ENCODE measurements around the gene NRXN3.
"Not testable (repeated sequence)": the region's sequence is repeated elsewhere in the genome, so short reads cannot be mapped to it uniquely, and the experiment has no call there.

NRXN3 gene

GRCh38 chr14:78479127-78479780 is 309.1 kb downstream of the NRXN3 start:
- no peak for DNase-seq (ENCODE audit: low read depth in 1 of 2, low spot score in 1 of 2)

DNA sequence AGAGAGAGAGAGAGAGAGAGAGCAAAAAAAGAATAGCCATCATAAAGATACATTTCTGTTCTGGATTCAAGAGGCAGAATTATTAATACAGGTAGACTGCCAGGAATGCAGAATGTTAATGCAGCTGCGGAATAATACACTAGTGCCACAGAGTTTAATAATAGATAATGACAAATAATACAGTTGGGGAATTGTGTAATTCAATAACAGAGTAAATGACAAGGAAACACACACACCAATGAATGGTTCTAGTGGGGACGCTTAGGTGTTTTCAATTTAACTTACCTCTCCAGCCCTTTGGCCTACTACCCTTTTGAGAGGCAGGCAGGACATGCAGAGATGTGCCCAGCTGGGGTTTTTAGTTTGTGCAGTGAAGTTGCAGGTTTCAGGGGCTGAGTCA is 313.9 kb downstream of the NRXN3 start:
- DNase-seq (ENCODE audit: low read depth in 1 of 2, low spot score in 1 of 2) = no peak

GRCh38 chr14:78486081-78486480 is 315.9 kb downstream of the NRXN3 start:
- no peak for DNase-seq (ENCODE audit: low read depth in 1 of 2, low spot score in 1 of 2)

GRCh38 chr14:78486621-78487020 is 316.4 kb downstream of the NRXN3 start:
- DNase-seq (ENCODE audit: low read depth in 1 of 2, low spot score in 1 of 2) = no peak

DNA sequence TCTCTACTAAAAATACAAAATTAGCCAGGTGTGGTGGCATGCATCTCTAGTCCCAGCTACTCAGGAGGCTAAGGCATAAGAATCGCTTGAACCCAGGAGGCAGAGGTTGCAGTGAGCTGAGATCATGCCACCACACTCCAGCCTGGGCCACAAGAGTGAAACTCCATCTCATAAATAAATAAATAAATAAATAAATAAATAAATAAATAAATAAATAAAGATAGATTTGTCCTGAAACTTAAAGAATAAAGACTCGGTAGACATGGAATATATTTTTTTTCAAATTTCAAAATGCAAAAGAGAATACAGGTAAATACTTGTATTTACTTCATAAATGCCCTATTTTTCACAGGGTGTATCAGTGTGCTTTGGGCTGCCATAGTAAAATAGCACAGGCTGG is 317.4 kb downstream of the NRXN3 start:
- DNase-seq (ENCODE audit: low read depth in 1 of 2, low spot score in 1 of 2) = not testable (repeated sequence)

GRCh38 chr14:78488938-78489337 is 318.8 kb downstream of the NRXN3 start:
- DNase-seq (ENCODE audit: low read depth in 1 of 2, low spot score in 1 of 2) = no peak

GRCh38 chr14:78491048-78491447 is 320.9 kb downstream of the NRXN3 start:
- no peak for DNase-seq (ENCODE audit: low read depth in 1 of 2, low spot score in 1 of 2)

DNA sequence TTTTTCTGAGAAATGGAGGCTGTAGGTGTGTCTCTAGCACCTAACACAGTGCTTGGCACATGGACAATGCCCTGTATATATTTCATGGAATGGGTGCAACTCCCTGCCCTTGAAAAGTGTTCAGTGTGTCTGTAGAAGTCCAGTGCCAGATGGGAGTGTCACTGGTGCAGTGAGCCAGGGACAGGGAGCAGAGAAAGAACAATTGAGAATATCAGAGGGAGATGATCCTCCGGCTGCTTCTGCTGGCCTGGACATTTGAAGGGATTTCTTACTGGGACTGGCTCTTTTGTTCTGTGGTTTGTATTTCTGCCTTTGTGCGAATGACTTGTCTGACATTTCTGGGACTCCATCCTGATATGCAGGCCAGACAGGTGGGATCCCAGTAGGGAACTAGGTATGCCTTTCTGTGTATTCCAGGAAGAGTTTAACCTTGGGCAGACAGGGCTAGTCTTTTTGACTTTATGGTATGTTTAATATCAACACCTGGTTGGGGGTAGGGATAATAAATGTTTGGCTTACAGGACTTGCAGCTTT is 328.0 kb downstream of the NRXN3 start:
- DNase-seq (ENCODE audit: low read depth in 1 of 2, low spot score in 1 of 2) = no peak

GRCh38 chr14:78501909-78502308 is 331.7 kb downstream of the NRXN3 start:
- no peak for DNase-seq (ENCODE audit: low read depth in 1 of 2, low spot score in 1 of 2)

DNA sequence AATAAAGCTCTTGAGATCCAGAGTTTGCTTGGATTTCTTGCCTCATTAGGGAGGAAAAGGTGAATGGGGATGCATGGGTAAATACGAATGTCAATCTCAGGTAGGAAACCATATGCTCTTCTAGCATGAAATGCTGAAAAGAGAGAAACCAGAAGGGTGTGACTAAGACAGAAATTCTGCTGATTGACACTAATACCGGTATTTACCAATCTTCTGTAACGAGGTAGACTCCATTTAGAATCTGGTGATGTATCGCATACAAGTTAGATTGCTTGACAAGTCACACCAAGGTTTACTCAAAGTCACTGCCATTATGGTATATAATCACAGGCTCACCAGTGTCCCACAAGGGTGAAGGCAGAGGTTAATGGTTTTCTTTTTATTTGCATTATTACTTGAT is 337.9 kb downstream of the NRXN3 start:
- DNase-seq (ENCODE audit: low read depth in 1 of 2, low spot score in 1 of 2) = no peak

DNA sequence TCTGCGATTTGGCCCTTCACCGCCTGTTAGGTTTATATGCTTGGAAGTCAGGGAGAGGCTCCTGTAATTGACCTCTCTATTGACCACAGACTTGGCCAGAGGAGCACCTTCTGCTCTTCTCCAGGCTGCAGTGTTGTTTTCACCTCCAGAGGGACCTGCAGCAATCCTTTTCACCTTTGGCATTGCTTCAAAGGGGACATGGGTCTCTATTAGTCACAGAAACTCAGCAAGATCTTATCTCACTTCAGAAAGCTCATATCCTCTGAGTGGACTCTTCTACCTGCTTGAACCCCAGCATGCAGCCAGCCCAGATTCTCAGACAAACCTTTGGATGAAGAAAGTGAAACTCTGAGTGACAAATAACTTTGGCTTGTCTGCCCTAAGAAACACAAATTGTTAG is 339.3 kb downstream of the NRXN3 start:
- no peak for DNase-seq (ENCODE audit: low read depth in 1 of 2, low spot score in 1 of 2)

- DNase-seq (ENCODE audit: low read depth in 1 of 2, low spot score in 1 of 2) = no peak
These were observed 341.8 kb downstream of the NRXN3 start for GRCh38 chr14:78512021-78512420.

DNA sequence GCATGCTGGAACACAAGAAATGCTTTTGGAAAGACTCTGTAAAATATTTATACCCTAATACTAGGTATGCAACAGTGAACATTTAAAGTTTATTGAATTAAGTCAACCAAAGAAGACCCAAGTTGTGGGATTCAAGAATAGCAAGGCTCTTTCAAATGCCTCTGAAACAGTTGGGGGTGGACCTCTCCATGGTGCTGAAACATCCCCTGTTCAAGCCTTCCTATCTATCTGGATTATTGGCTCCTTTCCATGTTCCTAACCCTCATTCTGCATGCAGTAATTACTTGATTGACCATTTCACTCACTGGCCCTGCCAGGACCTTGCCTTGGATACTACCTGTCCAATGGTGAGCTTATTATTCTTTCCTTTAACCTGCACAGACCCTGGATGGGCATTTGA is 349.7 kb downstream of the NRXN3 start:
- DNase-seq (ENCODE audit: low read depth in 1 of 2, low spot score in 1 of 2) = no peak

DNA sequence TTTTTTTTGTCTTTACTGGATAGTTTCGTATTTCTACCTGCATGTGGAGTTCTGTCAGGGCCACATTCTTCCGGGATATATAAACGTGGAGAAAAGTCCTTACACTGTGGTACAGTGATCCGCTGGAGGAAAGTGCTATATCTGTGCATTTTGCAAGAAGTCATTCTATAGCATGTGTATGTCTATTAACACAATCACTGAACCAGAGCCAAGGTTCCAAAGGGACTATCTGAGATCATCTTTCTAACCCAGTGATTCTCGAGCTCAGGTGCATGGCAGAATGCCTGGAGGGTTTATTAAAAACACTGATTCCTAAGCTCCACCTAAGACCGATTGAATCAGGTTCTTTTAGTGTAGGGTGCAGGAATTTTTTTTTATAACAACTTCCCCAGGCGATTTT is 354.0 kb downstream of the NRXN3 start:
- no peak for DNase-seq (ENCODE audit: low read depth in 1 of 2, low spot score in 1 of 2)

DNA sequence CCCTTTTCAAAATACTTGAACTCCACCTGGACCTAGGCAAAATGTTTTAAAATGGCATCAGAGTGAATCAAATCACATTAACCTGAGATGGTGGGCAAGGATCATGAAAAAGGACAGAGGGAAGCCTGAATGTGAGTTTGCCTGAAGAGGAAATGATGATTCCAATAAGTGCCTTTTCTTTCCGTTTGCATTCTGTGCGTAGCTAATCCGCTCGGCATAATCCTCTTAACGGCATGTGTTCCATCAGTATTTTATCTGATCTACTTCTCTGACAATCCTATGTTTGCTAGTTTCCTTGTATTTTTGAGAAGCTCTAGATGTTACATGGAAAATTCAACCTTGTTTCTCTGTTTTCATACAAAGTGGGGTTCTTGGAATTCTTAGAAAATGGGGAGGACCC is 354.6 kb downstream of the NRXN3 start:
- DNase-seq (ENCODE audit: low read depth in 1 of 2, low spot score in 1 of 2) = no peak

- DNase-seq (ENCODE audit: low read depth in 1 of 2, low spot score in 1 of 2) = no peak
These were observed 359.9 kb downstream of the NRXN3 start for GRCh38 chr14:78530078-78530477.

GRCh38 chr14:78534141-78534540 is 364.0 kb downstream of the NRXN3 start:
- DNase-seq (ENCODE audit: low read depth in 1 of 2, low spot score in 1 of 2) = no peak

GRCh38 chr14:78535041-78535440 is 364.9 kb downstream of the NRXN3 start:
- no peak for DNase-seq (ENCODE audit: low read depth in 1 of 2, low spot score in 1 of 2)

- not testable (repeated sequence) for DNase-seq (ENCODE audit: low read depth in 1 of 2, low spot score in 1 of 2)
These were observed 371.6 kb downstream of the NRXN3 start for GRCh38 chr14:78541788-78542187.

DNA sequence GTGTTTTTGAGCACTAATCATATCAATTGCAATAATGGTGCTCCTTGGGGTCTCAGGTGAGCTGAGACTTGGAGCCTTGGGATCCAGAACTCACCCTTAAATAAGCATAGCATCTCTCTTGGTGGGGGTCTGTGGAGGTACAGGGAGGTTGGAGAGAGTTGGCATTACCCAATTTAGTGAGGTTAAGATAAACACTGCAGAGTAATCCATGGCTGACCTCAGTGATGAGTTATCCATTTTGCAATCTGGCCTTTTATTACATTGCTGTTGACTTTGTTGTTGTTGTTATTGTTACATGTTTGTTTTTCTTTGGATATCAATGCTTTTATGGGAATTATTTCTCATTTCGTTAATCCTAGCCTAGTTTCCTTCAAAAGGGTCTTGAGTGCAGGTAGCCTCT is 373.3 kb downstream of the NRXN3 start:
- DNase-seq (ENCODE audit: low read depth in 1 of 2, low spot score in 1 of 2) = no peak

GRCh38 chr14:78561074-78561473 is 390.9 kb downstream of the NRXN3 start:
- no peak for DNase-seq (ENCODE audit: low read depth in 1 of 2, low spot score in 1 of 2)

DNA sequence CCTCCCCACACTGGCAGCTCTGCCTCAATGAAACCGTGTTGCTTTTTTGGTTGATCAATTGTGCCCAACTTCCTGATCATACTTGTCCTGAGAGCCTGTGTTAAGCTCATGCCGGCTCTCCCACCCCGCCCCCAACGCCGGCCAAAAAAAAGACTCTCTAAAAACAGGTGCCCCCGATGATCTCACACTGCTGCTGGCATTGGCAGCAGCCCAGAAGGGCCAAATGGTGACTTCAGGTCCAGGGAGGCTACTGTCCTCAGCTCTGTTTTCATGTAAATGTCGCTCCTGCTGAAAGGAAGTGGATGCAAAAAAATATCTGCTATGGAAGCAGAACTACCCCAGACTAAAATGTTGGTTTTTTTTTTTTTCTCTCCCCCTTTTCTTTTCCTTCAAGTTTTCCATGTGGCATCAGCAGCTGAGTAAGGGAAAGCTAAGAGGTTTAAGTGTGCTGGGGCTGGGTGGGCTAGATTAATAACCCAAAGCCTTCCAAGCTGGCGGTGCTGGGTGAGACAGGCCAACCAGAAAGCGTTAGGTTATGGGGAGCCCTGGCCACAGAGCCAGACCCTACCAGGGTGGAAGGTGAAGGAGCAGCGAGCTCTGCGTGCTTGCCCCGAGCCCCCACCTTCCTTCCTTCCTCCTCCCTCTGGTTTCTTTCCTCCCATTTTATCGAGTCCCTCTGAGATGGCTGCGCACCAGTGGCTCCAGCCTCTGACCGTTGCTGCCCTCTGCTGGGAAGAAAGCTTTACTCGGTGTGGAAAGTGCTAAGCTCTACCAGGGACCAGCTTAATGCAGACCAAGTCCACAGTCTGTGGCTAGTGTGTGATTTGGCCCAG is 396.1 kb downstream of the NRXN3 start:
- peak; percentile 23 to 60 for DNase-seq (ENCODE audit: low read depth in 1 of 2, low spot score in 1 of 2)

DNA sequence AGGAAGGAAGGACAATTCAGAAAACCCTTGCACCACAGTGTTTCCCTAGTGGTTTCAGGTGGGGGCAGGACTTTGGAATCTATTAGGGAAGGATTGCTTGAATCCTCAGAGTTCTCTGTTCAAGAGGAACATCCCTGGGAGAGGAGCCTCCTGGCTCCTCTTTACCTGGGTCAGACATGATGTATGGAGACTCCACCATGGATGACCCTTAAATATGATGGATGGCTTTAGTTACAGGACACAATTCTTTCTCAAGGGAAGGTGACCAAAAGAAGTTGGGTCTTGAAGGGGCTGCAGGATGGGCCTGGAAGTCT is 396.6 kb downstream of the NRXN3 start:
- DNase-seq (ENCODE audit: low read depth in 1 of 2, low spot score in 1 of 2) = no peak

Measured in activated CD4-positive, alpha-beta T cell treated with anti-CD3 and anti-CD28 coated beads, Interleukin-2, amount 50 U/mL, for 24 hours (primary cell).